DND-41 (cell line): ENCODE data around the gene SLC6A3.

ENCODE experiments used
- EZH2 ChIP-seq: IDR thresholded peaks from 3 replicates; pipeline ENCODE4 v1.6.1; 2012; ENCODE audit warnings: borderline replicate concordance, low read depth, mild to moderate bottlenecking, moderate library complexity, low read length, inconsistent platforms; ENCODE audit not compliant: severe bottlenecking
- TF ChIP-seq, protein P1 (sequence below): IDR thresholded peaks from 2 replicates; pipeline ENCODE4 v1.5.1; 2012; ENCODE audit warnings: borderline replicate concordance, low read length, moderate library complexity, mild to moderate bottlenecking; ENCODE audit not compliant: poor library complexity, severe bottlenecking; ENCODE audit errors: extremely low read depth

DNA sequence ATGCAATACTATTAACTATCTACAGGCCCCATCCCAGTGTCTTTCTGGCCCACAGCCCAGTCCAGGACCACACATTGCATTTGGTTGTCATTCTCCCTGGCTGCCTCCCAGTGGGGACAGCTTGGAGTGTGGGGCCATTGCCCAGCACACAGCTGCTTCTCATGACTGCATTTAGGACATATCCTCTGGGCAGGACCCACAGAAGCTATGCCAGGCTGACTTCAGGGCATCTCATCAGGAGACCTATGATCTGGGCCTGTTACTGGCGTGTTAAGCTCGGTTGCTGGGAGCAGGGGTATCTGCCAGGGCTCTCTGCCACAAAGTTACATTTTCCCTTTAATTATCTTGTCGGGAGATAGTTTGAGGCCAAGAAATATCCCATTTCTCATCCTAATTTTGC is 68.3 kb downstream of the SLC6A3 start:
- TF ChIP-seq, protein P1, sequence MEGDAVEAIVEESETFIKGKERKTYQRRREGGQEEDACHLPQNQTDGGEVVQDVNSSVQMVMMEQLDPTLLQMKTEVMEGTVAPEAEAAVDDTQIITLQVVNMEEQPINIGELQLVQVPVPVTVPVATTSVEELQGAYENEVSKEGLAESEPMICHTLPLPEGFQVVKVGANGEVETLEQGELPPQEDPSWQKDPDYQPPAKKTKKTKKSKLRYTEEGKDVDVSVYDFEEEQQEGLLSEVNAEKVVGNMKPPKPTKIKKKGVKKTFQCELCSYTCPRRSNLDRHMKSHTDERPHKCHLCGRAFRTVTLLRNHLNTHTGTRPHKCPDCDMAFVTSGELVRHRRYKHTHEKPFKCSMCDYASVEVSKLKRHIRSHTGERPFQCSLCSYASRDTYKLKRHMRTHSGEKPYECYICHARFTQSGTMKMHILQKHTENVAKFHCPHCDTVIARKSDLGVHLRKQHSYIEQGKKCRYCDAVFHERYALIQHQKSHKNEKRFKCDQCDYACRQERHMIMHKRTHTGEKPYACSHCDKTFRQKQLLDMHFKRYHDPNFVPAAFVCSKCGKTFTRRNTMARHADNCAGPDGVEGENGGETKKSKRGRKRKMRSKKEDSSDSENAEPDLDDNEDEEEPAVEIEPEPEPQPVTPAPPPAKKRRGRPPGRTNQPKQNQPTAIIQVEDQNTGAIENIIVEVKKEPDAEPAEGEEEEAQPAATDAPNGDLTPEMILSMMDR: no peak
- TF ChIP-seq EZH2: no peak
